Measurements from ENCODE around the gene KIF6.

The KIF6 gene

DNA sequence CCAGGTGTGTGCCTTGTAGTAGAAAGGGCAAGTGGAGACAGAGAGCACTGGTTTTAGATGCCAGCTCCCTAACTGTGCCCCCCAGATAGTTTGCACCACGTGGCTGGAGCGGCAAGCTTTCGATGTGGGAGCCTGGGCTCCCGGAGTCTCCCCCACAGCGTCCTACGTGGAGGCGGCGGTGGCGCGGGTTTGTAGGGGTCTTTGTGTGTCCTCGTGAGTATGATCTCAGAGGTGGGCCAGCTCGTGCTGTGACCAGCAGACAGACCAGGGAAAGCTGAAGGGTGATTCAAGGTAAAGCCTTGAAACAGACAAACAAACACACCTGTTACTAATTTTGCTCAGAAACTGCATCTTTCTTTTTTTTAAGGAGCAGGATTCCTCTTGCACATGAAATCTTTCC, 397.1 kb downstream of the KIF6 start:
- ChIA-PET POLR2A (no interaction called here), CTCF (no interaction called here)
- no peaks in the 10 kb centered on the region for H3K4me1 ChIP-seq (ENCODE audit: control insufficient read depth, insufficient read depth, low read length)
- H3K4me3 ChIP-seq (ENCODE audit: low read depth, low read length): no peak overlapping the region
- no peaks in the 10 kb centered on the region for H3K36me3 ChIP-seq (ENCODE audit: control insufficient read depth in 2 of 2, insufficient read depth in 1 of 2, low read length in 2 of 2)
- TF ChIP-seq HOXC10 (CRISPR knock-in tag; IDR thresholded peaks at IDR 0.05) (no peak), ZNF785 (tag by site-specific recombination; IDR thresholded peaks at IDR 0.05) (no peak), ZXDB (tag by site-specific recombination; IDR thresholded peaks at IDR 0.05) (no peak), REPIN1 (tag by site-specific recombination; IDR thresholded peaks at IDR 0.05; ENCODE audit: low read depth) (no peak), ZFP69B (tag by site-specific recombination; IDR thresholded peaks at IDR 0.05) (no peak), ZNF433 (tag by site-specific recombination; IDR thresholded peaks at IDR 0.05; ENCODE audit: low read depth) (no peak), BCL11B (tag by site-specific recombination; IDR thresholded peaks at IDR 0.05; ENCODE audit: low read depth) (no peak), ZNF623 (tag by site-specific recombination; IDR thresholded peaks at IDR 0.05) (no peak), EGR2 (tag by site-specific recombination; IDR thresholded peaks at IDR 0.05; ENCODE audit: low read depth) (no peak), ZNF747 (tag by site-specific recombination; IDR thresholded peaks at IDR 0.05) (no peak), ZNF426 (tag by site-specific recombination; IDR thresholded peaks at IDR 0.05) (no peak), ZNF560 (tag by site-specific recombination; IDR thresholded peaks at IDR 0.05; ENCODE audit: borderline replicate concordance) (no peak), ZNF596 (tag by site-specific recombination; IDR thresholded peaks at IDR 0.05) (no peak), ZNF223 (tag by site-specific recombination; IDR thresholded peaks at IDR 0.05) (no peak), KLF1 (tag by site-specific recombination; IDR thresholded peaks at IDR 0.05) (no peak)
- TF ChIP-seq, protein P1, sequence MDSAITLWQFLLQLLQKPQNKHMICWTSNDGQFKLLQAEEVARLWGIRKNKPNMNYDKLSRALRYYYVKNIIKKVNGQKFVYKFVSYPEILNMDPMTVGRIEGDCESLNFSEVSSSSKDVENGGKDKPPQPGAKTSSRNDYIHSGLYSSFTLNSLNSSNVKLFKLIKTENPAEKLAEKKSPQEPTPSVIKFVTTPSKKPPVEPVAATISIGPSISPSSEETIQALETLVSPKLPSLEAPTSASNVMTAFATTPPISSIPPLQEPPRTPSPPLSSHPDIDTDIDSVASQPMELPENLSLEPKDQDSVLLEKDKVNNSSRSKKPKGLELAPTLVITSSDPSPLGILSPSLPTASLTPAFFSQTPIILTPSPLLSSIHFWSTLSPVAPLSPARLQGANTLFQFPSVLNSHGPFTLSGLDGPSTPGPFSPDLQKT (IDR thresholded peaks at IDR 0.05; ENCODE audit: borderline replicate concordance, low read depth, low read length): no peak
- TF ChIP-seq, protein P2, sequence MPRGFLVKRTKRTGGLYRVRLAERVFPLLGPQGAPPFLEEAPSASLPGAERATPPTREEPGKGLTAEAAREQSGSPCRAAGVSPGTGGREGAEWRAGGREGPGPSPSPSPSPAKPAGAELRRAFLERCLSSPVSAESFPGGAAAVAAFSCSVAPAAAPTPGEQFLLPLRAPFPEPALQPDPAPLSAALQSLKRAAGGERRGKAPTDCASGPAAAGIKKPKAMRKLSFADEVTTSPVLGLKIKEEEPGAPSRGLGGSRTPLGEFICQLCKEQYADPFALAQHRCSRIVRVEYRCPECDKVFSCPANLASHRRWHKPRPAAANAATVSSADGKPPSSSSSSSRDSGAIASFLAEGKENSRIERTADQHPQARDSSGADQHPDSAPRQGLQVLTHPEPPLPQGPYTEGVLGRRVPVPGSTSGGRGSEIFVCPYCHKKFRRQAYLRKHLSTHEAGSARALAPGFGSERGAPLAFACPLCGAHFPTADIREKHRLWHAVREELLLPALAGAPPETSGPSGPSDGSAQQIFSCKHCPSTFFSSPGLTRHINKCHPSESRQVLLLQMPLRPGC (tag by site-specific recombination; IDR thresholded peaks at IDR 0.05): no peak
- TF ChIP-seq, protein P3, sequence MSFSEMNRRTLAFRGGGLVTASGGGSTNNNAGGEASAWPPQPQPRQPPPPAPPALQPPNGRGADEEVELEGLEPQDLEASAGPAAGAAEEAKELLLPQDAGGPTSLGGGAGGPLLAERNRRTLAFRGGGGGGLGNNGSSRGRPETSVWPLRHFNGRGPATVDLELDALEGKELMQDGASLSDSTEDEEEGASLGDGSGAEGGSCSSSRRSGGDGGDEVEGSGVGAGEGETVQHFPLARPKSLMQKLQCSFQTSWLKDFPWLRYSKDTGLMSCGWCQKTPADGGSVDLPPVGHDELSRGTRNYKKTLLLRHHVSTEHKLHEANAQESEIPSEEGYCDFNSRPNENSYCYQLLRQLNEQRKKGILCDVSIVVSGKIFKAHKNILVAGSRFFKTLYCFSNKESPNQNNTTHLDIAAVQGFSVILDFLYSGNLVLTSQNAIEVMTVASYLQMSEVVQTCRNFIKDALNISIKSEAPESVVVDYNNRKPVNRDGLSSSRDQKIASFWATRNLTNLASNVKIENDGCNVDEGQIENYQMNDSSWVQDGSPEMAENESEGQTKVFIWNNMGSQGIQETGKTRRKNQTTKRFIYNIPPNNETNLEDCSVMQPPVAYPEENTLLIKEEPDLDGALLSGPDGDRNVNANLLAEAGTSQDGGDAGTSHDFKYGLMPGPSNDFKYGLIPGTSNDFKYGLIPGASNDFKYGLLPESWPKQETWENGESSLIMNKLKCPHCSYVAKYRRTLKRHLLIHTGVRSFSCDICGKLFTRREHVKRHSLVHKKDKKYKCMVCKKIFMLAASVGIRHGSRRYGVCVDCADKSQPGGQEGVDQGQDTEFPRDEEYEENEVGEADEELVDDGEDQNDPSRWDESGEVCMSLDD (tag by site-specific recombination; IDR thresholded peaks at IDR 0.05): no peak
- no peak overlapping the region for H3K27ac ChIP-seq (ENCODE audit: extremely low read depth, low read depth, low read length)
- no peaks in the 10 kb centered on the region for H3K9me3 ChIP-seq (ENCODE audit: control insufficient read depth, insufficient read depth, low read depth, low read length)

DNA sequence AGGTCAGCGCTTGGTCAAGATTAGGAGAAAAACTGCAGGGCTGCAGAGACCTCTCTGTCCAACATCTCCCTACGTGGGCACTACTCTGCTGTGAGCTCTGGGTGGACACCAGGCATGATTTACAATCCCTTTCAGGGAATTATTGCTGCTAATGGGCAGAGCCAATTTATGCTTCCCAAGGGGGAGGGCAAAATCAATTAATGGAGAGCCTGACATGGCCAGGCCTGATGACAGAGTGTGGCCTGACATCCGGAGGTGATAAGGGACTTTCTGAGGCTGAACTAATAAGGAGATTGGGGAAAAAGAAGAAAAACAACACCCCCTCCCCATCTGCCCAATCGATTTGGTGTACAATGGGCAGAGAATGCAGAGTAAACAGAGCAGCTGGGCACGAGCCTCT, 397.7 kb downstream of the KIF6 start:
- H3K4me3 ChIP-seq (ENCODE audit: low read depth, low read length): no peak overlapping the region
- no peaks in the 10 kb centered on the region for H3K36me3 ChIP-seq (ENCODE audit: control insufficient read depth in 2 of 2, insufficient read depth in 1 of 2, low read length in 2 of 2)
- H3K9me3 ChIP-seq (ENCODE audit: control insufficient read depth, insufficient read depth, low read depth, low read length): no peaks in the 10 kb centered on the region
- H3K4me1 ChIP-seq (ENCODE audit: control insufficient read depth, insufficient read depth, low read length): no peaks in the 10 kb centered on the region
- no peak overlapping the region for H3K27ac ChIP-seq (ENCODE audit: extremely low read depth, low read depth, low read length)
- CTCF ChIA-PET: interaction anchor here (0.6 kb wide), 1 partner anchor 163 kb away, joined by 3 read pairs; no protein-coding TSS in a partner anchor
- POLR2A ChIA-PET: no interaction called here
- TF ChIP-seq ZNF510 (tag by site-specific recombination; IDR thresholded peaks at IDR 0.05; ENCODE audit: insufficient replicate concordance) (no peak), ZIC2 (tag by site-specific recombination; IDR thresholded peaks at IDR 0.05) (no peak), ZBTB48 (tag by site-specific recombination; IDR thresholded peaks at IDR 0.05) (no peak), ZNF248 (tag by site-specific recombination; IDR thresholded peaks at IDR 0.05) (no peak), BCL11A (tag by site-specific recombination; IDR thresholded peaks at IDR 0.05; ENCODE audit: low read depth) (no peak), ZNF664 (tag by site-specific recombination; IDR thresholded peaks at IDR 0.05) (no peak), ZNF521 (tag by site-specific recombination; IDR thresholded peaks at IDR 0.05) (no peak), ZNF610 (tag by site-specific recombination; IDR thresholded peaks at IDR 0.05; ENCODE audit: borderline replicate concordance) (no peak)
- TF ChIP-seq, protein P1 (IDR thresholded peaks at IDR 0.05; ENCODE audit: borderline replicate concordance, low read depth, low read length): no peak
- TF ChIP-seq, protein P4, sequence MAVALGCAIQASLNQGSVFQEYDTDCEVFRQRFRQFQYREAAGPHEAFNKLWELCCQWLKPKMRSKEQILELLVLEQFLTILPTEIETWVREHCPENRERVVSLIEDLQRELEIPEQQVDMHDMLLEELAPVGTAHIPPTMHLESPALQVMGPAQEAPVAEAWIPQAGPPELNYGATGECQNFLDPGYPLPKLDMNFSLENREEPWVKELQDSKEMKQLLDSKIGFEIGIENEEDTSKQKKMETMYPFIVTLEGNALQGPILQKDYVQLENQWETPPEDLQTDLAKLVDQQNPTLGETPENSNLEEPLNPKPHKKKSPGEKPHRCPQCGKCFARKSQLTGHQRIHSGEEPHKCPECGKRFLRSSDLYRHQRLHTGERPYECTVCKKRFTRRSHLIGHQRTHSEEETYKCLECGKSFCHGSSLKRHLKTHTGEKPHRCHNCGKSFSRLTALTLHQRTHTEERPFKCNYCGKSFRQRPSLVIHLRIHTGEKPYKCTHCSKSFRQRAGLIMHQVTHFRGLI (tag by site-specific recombination; IDR thresholded peaks at IDR 0.05): no peak
- TF ChIP-seq, protein P5, sequence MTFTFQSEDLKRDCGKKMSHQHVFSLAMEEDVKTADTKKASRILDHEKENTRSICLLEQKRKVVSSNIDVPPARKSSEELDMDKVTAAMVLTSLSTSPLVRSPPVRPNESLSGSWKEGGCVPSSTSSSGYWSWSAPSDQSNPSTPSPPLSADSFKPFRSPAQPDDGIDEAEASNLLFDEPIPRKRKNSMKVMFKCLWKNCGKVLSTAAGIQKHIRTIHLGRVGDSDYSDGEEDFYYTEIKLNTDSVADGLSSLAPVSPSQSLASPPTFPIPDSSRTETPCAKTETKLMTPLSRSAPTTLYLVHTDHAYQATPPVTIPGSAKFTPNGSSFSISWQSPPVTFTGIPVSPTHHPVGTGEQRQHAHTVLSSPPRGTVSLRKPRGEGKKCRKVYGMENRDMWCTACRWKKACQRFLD (tag by site-specific recombination; IDR thresholded peaks at IDR 0.05): no peak
